DMS53 treated with DMSO at 0.1 percent for 48 hours (cell line): Measurements from ENCODE around the gene MAOB.
"Not testable (repeated sequence)": the region's sequence is repeated elsewhere in the genome, so short reads cannot be mapped to it uniquely, and the experiment has no call there.

Source experiments
- DNase-seq: peaks from one replicate; lab custom pipeline; 2025; ENCODE audit not compliant: unreplicated experiment; lab: John Stamatoyannopoulos, UW

MAOB gene

GRCh38 chrX:43882294-43882681 is at the start of gene MAOB:
Gene MAOB, minus strand, starts transcription at chrX:43882450. Its CDS starts 151 bp downstream, at chrX:43882299.
- no peak for DNase-seq

GRCh38 chrX:43922032-43922431 is 39.8 kb upstream of the MAOB start:
- not testable (repeated sequence) for DNase-seq

GRCh38 chrX:43910772-43911171 is 28.5 kb upstream of the MAOB start:
- not testable (repeated sequence) for DNase-seq

GRCh38 chrX:43910012-43910411 is 27.8 kb upstream of the MAOB start:
- DNase-seq, result no peak

GRCh38 chrX:43909141-43909540 is 26.9 kb upstream of the MAOB start:
- no peak for DNase-seq

- DNase-seq, result no peak
Observed at GRCh38 chrX:43899878-43900815, 17.9 kb upstream of the MAOB start.

GRCh38 chrX:43898406-43899035 is 16.3 kb upstream of the MAOB start:
- DNase-seq, result no peak

- no peak for DNase-seq
Observed at GRCh38 chrX:43897290-43897689, 15.0 kb upstream of the MAOB start.

GRCh38 chrX:43892336-43892870 is 10.2 kb upstream of the MAOB start:
- no peak for DNase-seq

GRCh38 chrX:43885617-43886016 is 3.4 kb upstream of the MAOB start:
- DNase-seq, result no peak

- no peak for DNase-seq
Observed at GRCh38 chrX:43881410-43882293, 598 bp downstream of the MAOB start.

GRCh38 chrX:43880425-43880824 is 1.8 kb downstream of the MAOB start:
- DNase-seq, result no peak

- no peak for DNase-seq
Observed at GRCh38 chrX:43878906-43879526, 3.2 kb downstream of the MAOB start.

GRCh38 chrX:43876680-43877079 is 5.6 kb downstream of the MAOB start:
- no peak for DNase-seq

GRCh38 chrX:43870758-43871419 is 11.4 kb downstream of the MAOB start:
- DNase-seq, result no peak

- no peak for DNase-seq
Observed at GRCh38 chrX:43870011-43870410, 12.2 kb downstream of the MAOB start.

GRCh38 chrX:43868791-43869190 is 13.5 kb downstream of the MAOB start:
- no peak for DNase-seq

GRCh38 chrX:43866423-43866822 is 15.8 kb downstream of the MAOB start:
- no peak for DNase-seq

- no peak for DNase-seq
Observed at GRCh38 chrX:43865791-43866190, 16.5 kb downstream of the MAOB start.

GRCh38 chrX:43862434-43862833 is 19.8 kb downstream of the MAOB start:
- no peak for DNase-seq
